ENCODE data around the gene PTPRD.

Gene PTPRD

GRCh38 chr9:8694983-8695588 lies 1917.7 kb downstream of the PTPRD start:
- peak; percentile 54 for DNase-seq

GRCh38 chr9:8693464-8693863 lies 1919.3 kb downstream of the PTPRD start:
- DNase-seq = no peak

GRCh38 chr9:8686516-8686915 lies 1926.3 kb downstream of the PTPRD start:
- no peak for DNase-seq

- no peak for DNase-seq
These were observed 1927.0 kb downstream of the PTPRD start for GRCh38 chr9:8685825-8686224.

- no peak for DNase-seq
These were observed 1927.7 kb downstream of the PTPRD start for GRCh38 chr9:8684978-8685708.

GRCh38 chr9:8683496-8683895 lies 1929.3 kb downstream of the PTPRD start:
- DNase-seq = no peak

- DNase-seq = no peak
These were observed 1932.1 kb downstream of the PTPRD start for GRCh38 chr9:8680658-8681057.

- DNase-seq = no peak
These were observed 1932.6 kb downstream of the PTPRD start for GRCh38 chr9:8680157-8680556.

GRCh38 chr9:8679371-8679822 lies 1933.4 kb downstream of the PTPRD start:
- DNase-seq = no peak

GRCh38 chr9:8677741-8678140 lies 1935.1 kb downstream of the PTPRD start:
- DNase-seq = no peak

GRCh38 chr9:8674536-8674935 lies 1938.3 kb downstream of the PTPRD start:
- DNase-seq = no peak

GRCh38 chr9:8673830-8674229 lies 1939.0 kb downstream of the PTPRD start:
- DNase-seq = no peak

- DNase-seq = no peak
These were observed 1942.1 kb downstream of the PTPRD start for GRCh38 chr9:8670751-8671150.

- DNase-seq = no peak
These were observed 1944.1 kb downstream of the PTPRD start for GRCh38 chr9:8668751-8669150.

GRCh38 chr9:8668231-8668630 lies 1944.6 kb downstream of the PTPRD start:
- no peak for DNase-seq

GRCh38 chr9:8666060-8666459 lies 1946.7 kb downstream of the PTPRD start:
- peak; percentile 25 for DNase-seq

- DNase-seq = no peak
These were observed 1952.4 kb downstream of the PTPRD start for GRCh38 chr9:8660383-8660782.

GRCh38 chr9:8659108-8659507 lies 1953.7 kb downstream of the PTPRD start:
- no peak for DNase-seq

GRCh38 chr9:8655071-8655470 lies 1957.7 kb downstream of the PTPRD start:
- DNase-seq = no peak

GRCh38 chr9:8653855-8654254 lies 1958.9 kb downstream of the PTPRD start:
- DNase-seq = no peak

- DNase-seq = no peak
These were observed 1959.7 kb downstream of the PTPRD start for GRCh38 chr9:8653111-8653510.

GRCh38 chr9:8652255-8652654 lies 1960.5 kb downstream of the PTPRD start:
- DNase-seq = no peak

GRCh38 chr9:8651846-8652215 lies 1961.0 kb downstream of the PTPRD start:
- no peak for DNase-seq

- no peak for DNase-seq
These were observed 1961.5 kb downstream of the PTPRD start for GRCh38 chr9:8651070-8651845.
